Activated T-cell treated with anti-CD3 and anti-CD28 coated beads, Interleukin-2, amount 50 U/mL, for 48 hours (primary cell): Measurements from ENCODE around the gene PSMB8.

Experiments
- DNase-seq, 2 experiments: peaks; one replicate each; pipeline ENCODE4 v3.0.0-alpha.2; 2020

Gene PSMB8

GRCh38 chr6:32855467-32856174 is 11.8 kb upstream of the PSMB8 start:
- DNase-seq: no peak

- DNase-seq: peak in 1 of 2 experiments; percentile 70
These were observed 10.7 kb upstream of the PSMB8 start for GRCh38 chr6:32854376-32855178.

- peak; percentile 94 to 96 for DNase-seq
These were observed 9.9 kb upstream of the PSMB8 start, which contains the start of the genes PSMB9 and TAP1 for GRCh38 chr6:32853541-32854375. Gene PSMB9, plus strand, starts transcription at chr6:32854192. Its CDS starts 38 bp downstream, at chr6:32854230. Gene TAP1, minus strand, starts transcription at chr6:32853704. Its CDS starts 68 bp downstream, at chr6:32853636.

GRCh38 chr6:32852844-32853540 is 9.1 kb upstream of the PSMB8 start:
- peak; percentile 68 to 74 for DNase-seq

GRCh38 chr6:32852018-32852843 is 8.4 kb upstream of the PSMB8 start:
- peak; percentile 61 to 63 for DNase-seq

- no peak for DNase-seq
These were observed 7.2 kb upstream of the PSMB8 start for GRCh38 chr6:32851025-32851424.

GRCh38 chr6:32849126-32849525 is 5.3 kb upstream of the PSMB8 start:
- no peak for DNase-seq

GRCh38 chr6:32847795-32848194 is 3.9 kb upstream of the PSMB8 start:
- DNase-seq: no peak

GRCh38 chr6:32847004-32847403 is 3.2 kb upstream of the PSMB8 start:
- no peak for DNase-seq

GRCh38 chr6:32845384-32845884 is 1.6 kb upstream of the PSMB8 start:
- DNase-seq: peak; percentile 59 to 71

- no peak for DNase-seq
These were observed 1.1 kb upstream of the PSMB8 start for GRCh38 chr6:32844839-32845383.

- no peak for DNase-seq
These were observed 392 bp downstream of the PSMB8 start for GRCh38 chr6:32843331-32843978.

GRCh38 chr6:32842690-32843089 is 1.2 kb downstream of the PSMB8 start:
- no peak for DNase-seq

- DNase-seq: no peak
These were observed 1.7 kb downstream of the PSMB8 start for GRCh38 chr6:32842021-32842650.

GRCh38 chr6:32840604-32841246 is 3.1 kb downstream of the PSMB8 start:
- DNase-seq: peak; percentile 61 to 66

GRCh38 chr6:32839356-32839755 is 4.5 kb downstream of the PSMB8 start:
- DNase-seq: no peak

- DNase-seq: peak; percentile 99
These were observed 5.5 kb downstream of the PSMB8 start, which contains the start of gene TAP2 for GRCh38 chr6:32838114-32838958. Gene TAP2, minus strand, starts transcription at chr6:32838739. Its CDS starts 506 bp downstream, at chr6:32838233.

- DNase-seq: no peak
These were observed 6.2 kb downstream of the PSMB8 start for GRCh38 chr6:32837651-32838113.
